Ramos (cell line): ENCODE results near the gene PID1.
"Not testable (repeated sequence)": the region's sequence is repeated elsewhere in the genome, so short reads cannot be mapped to it uniquely, and the experiment has no call there.

ENCODE experiments used
- in situ Hi-C: fragments of 300-500 bp; cut with MboI; formaldehyde crosslinking; loops from one replicate; pipeline ENCODE4 v1.14.3; 2022; ENCODE audit warnings: low sequenced_read_pairs; ENCODE audit not compliant: unreplicated experiment

PID1 gene

GRCh38 chr2:229087843-229088516 is 183.1 kb downstream of the PID1 start:
- in situ Hi-C loops: no loop called here

GRCh38 chr2:229087267-229087666 is 183.8 kb downstream of the PID1 start:
- in situ Hi-C loops: no loop called here

- in situ Hi-C loops: no loop called here
Measured at GRCh38 chr2:229085439-229085838, 185.6 kb downstream of the PID1 start.

GRCh38 chr2:229084447-229084846 is 186.6 kb downstream of the PID1 start:
- in situ Hi-C loops: no loop called here

GRCh38 chr2:229083606-229084340 is 187.3 kb downstream of the PID1 start:
- in situ Hi-C loops: no loop called here

- in situ Hi-C loops: no loop called here
Measured at GRCh38 chr2:229081411-229081810, 189.7 kb downstream of the PID1 start.

GRCh38 chr2:229080172-229080571 is 190.9 kb downstream of the PID1 start:
- in situ Hi-C loops: no loop called here

GRCh38 chr2:229076886-229077285 is 194.2 kb downstream of the PID1 start:
- in situ Hi-C loops: not testable (repeated sequence)

GRCh38 chr2:229073935-229074334 is 197.2 kb downstream of the PID1 start:
- in situ Hi-C loops: no loop called here

GRCh38 chr2:229071292-229071976 is 199.7 kb downstream of the PID1 start:
- in situ Hi-C loops: no loop called here

- in situ Hi-C loops: no loop called here
Measured at GRCh38 chr2:229066121-229066715, 204.9 kb downstream of the PID1 start.

GRCh38 chr2:229064749-229065148 is 206.3 kb downstream of the PID1 start:
- in situ Hi-C loops: no loop called here

- in situ Hi-C loops: no loop called here
Measured at GRCh38 chr2:229060147-229060546, 210.9 kb downstream of the PID1 start.

GRCh38 chr2:229059331-229060033 is 211.6 kb downstream of the PID1 start:
- in situ Hi-C loops: no loop called here

- in situ Hi-C loops: no loop called here
Measured at GRCh38 chr2:229057976-229058553, 213.0 kb downstream of the PID1 start.

- in situ Hi-C loops: no loop called here
Measured at GRCh38 chr2:229054311-229054710, 216.8 kb downstream of the PID1 start.

GRCh38 chr2:229051798-229052197 is 219.3 kb downstream of the PID1 start:
- in situ Hi-C loops: no loop called here

- in situ Hi-C loops: no loop called here
Measured at GRCh38 chr2:229050133-229050532, 221.0 kb downstream of the PID1 start.

GRCh38 chr2:229048134-229048533 is 223.0 kb downstream of the PID1 start:
- in situ Hi-C loops: no loop called here

GRCh38 chr2:229045671-229046070 is 225.4 kb downstream of the PID1 start:
- in situ Hi-C loops: no loop called here
